ENCODE measurements around the gene POLG2. TPM values are rescaled to one million over a fixed set of nuclear protein-coding genes. Genes with fewer than 3 reads are reported as not detected.
"Not testable (repeated sequence)": the region's sequence is repeated elsewhere in the genome, so short reads cannot be mapped to it uniquely, and the experiment has no call there.

POLG2 gene
- total RNA-seq, 1 experiment from 2014 or later, result 28.9 TPM

DNA sequence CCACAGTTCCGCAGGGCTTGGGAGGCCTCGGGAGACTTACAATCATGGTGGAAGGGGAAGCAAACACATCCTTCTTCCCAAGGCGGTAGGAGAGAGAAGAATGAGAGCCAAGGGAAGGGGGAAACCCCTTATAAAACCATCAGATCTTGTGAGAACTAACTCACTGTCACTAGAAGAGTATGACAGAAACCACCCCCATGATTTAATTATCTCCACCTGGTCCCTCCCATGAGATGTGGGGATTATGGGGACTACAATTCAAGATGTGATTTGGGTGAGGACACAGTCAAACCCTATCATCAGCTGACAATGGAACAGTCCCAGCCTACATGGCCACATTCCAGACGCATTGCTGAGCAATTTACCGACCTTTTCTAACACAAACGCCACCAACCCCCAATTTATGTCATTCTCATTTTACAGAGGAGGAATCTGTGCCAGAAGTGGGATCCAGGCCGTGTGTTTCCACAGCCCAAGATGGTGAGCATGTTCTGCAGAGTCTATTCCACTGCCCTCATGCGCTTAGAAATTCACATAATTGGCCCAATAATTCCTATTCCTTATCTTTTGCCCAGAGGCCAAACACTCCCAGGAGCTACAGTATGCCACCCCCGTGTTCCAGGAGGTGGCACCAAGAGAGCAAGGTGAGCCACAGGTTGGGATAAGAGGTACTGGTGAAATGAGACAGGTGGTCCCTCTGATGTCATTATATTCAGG, 30.7 kb downstream of the POLG2 start:
- no peaks in the 10 kb centered on the region for H3K27me3 ChIP-seq (replicated peaks; ENCODE audit: control insufficient read depth, insufficient read depth, low read length)
- Mint-ChIP-seq H3K36me3 (ENCODE audit: insufficient read depth, unreplicated experiment) (no peaks in the 10 kb centered on the region), H3K4me3 (ENCODE audit: unreplicated experiment) (no peak overlapping the region), H3K9me3 (ENCODE audit: unreplicated experiment) (no peaks in the 10 kb centered on the region), H3K4me1 (ENCODE audit: low read depth, unreplicated experiment) (no peaks in the 10 kb centered on the region), H3K27me3 (ENCODE audit: insufficient read depth, unreplicated experiment) (no peaks in the 10 kb centered on the region), H3K27ac (ENCODE audit: unreplicated experiment) (no peak overlapping the region)
- BruUV-seq (replicated peaks), result no TSS peak
- ChIA-PET CTCF (no interaction called here), POLR2A (no interaction called here)
- H3K9me3 ChIP-seq, result no peaks in the 10 kb centered on the region
- H3K4me3 ChIP-seq (ENCODE audit: low read depth, low read length), result no peak overlapping the region
- intact Hi-C loops (cut with micrococcal nuclease; ENCODE audit: unreplicated experiment), result no loop called here
- H3K4me1 ChIP-seq, result 0 out of 2 replicates have a peak, but pooled peaks cover 9% of the 10 kb centered on the region
- TF ChIP-seq, protein P1, sequence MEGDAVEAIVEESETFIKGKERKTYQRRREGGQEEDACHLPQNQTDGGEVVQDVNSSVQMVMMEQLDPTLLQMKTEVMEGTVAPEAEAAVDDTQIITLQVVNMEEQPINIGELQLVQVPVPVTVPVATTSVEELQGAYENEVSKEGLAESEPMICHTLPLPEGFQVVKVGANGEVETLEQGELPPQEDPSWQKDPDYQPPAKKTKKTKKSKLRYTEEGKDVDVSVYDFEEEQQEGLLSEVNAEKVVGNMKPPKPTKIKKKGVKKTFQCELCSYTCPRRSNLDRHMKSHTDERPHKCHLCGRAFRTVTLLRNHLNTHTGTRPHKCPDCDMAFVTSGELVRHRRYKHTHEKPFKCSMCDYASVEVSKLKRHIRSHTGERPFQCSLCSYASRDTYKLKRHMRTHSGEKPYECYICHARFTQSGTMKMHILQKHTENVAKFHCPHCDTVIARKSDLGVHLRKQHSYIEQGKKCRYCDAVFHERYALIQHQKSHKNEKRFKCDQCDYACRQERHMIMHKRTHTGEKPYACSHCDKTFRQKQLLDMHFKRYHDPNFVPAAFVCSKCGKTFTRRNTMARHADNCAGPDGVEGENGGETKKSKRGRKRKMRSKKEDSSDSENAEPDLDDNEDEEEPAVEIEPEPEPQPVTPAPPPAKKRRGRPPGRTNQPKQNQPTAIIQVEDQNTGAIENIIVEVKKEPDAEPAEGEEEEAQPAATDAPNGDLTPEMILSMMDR (IDR thresholded peaks at IDR 0.05; ENCODE audit: insufficient read depth in 1 of 2, low read depth in 1 of 2, low read length in 1 of 2, severe bottlenecking in 1 of 2, unreplicated experiment in 1 of 2), result no peak
- no peaks in the 10 kb centered on the region for H3K36me3 ChIP-seq (ENCODE audit: control insufficient read depth, insufficient read depth, low read length)
- no peak for DNase-seq

DNA sequence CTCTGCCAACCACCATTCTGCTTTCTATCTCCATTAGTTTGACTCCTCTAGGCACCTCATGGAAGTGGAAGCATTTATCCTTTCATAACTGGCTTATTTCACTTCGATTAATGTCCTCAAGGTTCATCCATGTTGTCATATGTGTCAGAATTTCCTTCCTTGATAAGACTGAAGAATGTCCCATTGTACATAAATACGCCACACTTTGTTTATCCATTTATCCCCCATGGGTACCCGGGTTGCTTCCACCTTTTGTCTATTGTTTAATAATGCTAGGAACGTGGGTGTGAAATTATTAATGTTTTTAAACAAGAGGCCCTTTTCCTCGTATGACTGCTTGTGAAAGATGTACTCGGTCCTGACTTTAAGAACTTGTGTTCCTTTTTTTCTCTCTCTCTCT, 35.1 kb downstream of the POLG2 start:
- no peak overlapping the region for H3K4me3 ChIP-seq (ENCODE audit: low read depth, low read length)
- H3K27ac Mint-ChIP-seq (ENCODE audit: unreplicated experiment), result no peak overlapping the region
- no peaks in the 10 kb centered on the region for H3K27me3 Mint-ChIP-seq (ENCODE audit: insufficient read depth, unreplicated experiment)
- H3K4me1 Mint-ChIP-seq (ENCODE audit: low read depth, unreplicated experiment), result no peaks in the 10 kb centered on the region
- no peak overlapping the region for H3K4me3 Mint-ChIP-seq (ENCODE audit: unreplicated experiment)
- intact Hi-C loops (cut with micrococcal nuclease; ENCODE audit: unreplicated experiment), result no loop called here
- BruUV-seq (replicated peaks), result no TSS peak
- TF ChIP-seq, protein P1 (IDR thresholded peaks at IDR 0.05; ENCODE audit: insufficient read depth in 1 of 2, low read depth in 1 of 2, low read length in 1 of 2, severe bottlenecking in 1 of 2, unreplicated experiment in 1 of 2), result no peak
- no peak for DNase-seq
- H3K9me3 Mint-ChIP-seq (ENCODE audit: unreplicated experiment), result no peaks in the 10 kb centered on the region
- H3K27me3 ChIP-seq (replicated peaks; ENCODE audit: control insufficient read depth, insufficient read depth, low read length), result no peaks in the 10 kb centered on the region
- no peaks in the 10 kb centered on the region for H3K36me3 Mint-ChIP-seq (ENCODE audit: insufficient read depth, unreplicated experiment)
- 0 out of 2 replicates have a peak, but pooled peaks cover 9% of the 10 kb centered on the region for H3K4me1 ChIP-seq
- CTCF ChIA-PET, result no interaction called here
- H3K36me3 ChIP-seq (ENCODE audit: control insufficient read depth, insufficient read depth, low read length), result no peaks in the 10 kb centered on the region
- H3K9me3 ChIP-seq, result no peaks in the 10 kb centered on the region
- POLR2A ChIA-PET, result no interaction called here

DNA sequence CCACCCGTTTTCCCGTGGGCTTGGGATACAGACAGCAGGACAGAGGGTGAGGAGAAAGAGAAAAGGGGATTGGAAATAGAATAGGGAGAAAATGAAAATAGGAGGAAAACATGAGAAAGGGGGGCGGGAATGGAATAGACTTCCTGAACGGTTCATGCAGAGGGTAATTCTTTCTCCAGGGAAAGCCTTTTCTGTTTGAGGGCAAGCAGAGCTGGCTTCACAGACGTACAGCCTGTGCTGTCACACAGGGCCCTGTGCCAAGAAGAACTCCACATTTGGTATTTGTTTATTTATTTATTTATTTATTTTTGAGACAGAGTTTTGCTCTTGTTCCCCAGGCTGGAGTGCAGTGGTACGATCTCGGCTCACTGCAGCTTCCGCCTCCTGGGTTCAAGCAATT, 35.9 kb downstream of the POLG2 start:
- intact Hi-C loops (cut with micrococcal nuclease; ENCODE audit: unreplicated experiment), result no loop called here
- BruUV-seq (replicated peaks), result no TSS peak
- H3K36me3 Mint-ChIP-seq (ENCODE audit: insufficient read depth, unreplicated experiment), result no peaks in the 10 kb centered on the region
- no peak overlapping the region for H3K4me3 Mint-ChIP-seq (ENCODE audit: unreplicated experiment)
- no peak overlapping the region for H3K27ac Mint-ChIP-seq (ENCODE audit: unreplicated experiment)
- Histone ChIP-seq H3K4me1 (0 out of 2 replicates have a peak, but pooled peaks cover 3% of the 10 kb centered on the region), H3K9me3 (no peaks in the 10 kb centered on the region), H3K27me3 (replicated peaks; ENCODE audit: control insufficient read depth, insufficient read depth, low read length) (no peaks in the 10 kb centered on the region), H3K4me3 (ENCODE audit: low read depth, low read length) (no peak overlapping the region), H3K36me3 (ENCODE audit: control insufficient read depth, insufficient read depth, low read length) (no peaks in the 10 kb centered on the region)
- no peak for DNase-seq
- TF ChIP-seq, protein P1 (IDR thresholded peaks at IDR 0.05; ENCODE audit: insufficient read depth in 1 of 2, low read depth in 1 of 2, low read length in 1 of 2, severe bottlenecking in 1 of 2, unreplicated experiment in 1 of 2), result no peak
- no peaks in the 10 kb centered on the region for H3K27me3 Mint-ChIP-seq (ENCODE audit: insufficient read depth, unreplicated experiment)
- no peaks in the 10 kb centered on the region for H3K9me3 Mint-ChIP-seq (ENCODE audit: unreplicated experiment)
- POLR2A ChIA-PET, result no interaction called here
- CTCF ChIA-PET, result no interaction called here
- no peaks in the 10 kb centered on the region for H3K4me1 Mint-ChIP-seq (ENCODE audit: low read depth, unreplicated experiment)

DNA sequence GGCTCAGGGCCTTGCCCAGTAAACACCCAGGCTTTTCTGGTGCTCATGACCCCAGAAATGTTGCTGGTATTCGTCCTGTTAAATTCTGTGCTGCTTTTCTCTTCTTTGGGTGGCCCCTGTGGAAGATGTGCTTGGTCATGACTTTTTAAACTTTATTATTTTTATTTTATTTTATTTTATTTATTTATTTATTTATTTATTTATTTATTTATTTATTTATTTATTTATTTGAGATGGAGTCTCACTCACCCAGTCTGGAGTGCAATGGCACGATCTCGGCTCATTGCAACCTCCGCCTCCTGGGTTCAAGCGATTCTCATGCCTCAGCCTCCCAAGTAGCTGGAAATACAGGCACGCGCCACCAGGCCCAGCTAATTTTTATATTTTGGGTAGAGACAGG, 37.0 kb downstream of the POLG2 start:
- POLR2A ChIA-PET; H3K4me3 ChIP-seq (ENCODE audit: low read depth, low read length); H3K27ac Mint-ChIP-seq (ENCODE audit: unreplicated experiment); H3K4me1 ChIP-seq; H3K4me1 Mint-ChIP-seq (ENCODE audit: low read depth, unreplicated experiment); H3K27me3 Mint-ChIP-seq (ENCODE audit: insufficient read depth, unreplicated experiment); H3K9me3 Mint-ChIP-seq (ENCODE audit: unreplicated experiment); H3K27me3 ChIP-seq (replicated peaks; ENCODE audit: control insufficient read depth, insufficient read depth, low read length); H3K36me3 Mint-ChIP-seq (ENCODE audit: insufficient read depth, unreplicated experiment); H3K4me3 Mint-ChIP-seq (ENCODE audit: unreplicated experiment); intact Hi-C loops (cut with micrococcal nuclease; ENCODE audit: unreplicated experiment); DNase-seq; BruUV-seq (replicated peaks); H3K9me3 ChIP-seq; CTCF ChIA-PET; H3K36me3 ChIP-seq (ENCODE audit: control insufficient read depth, insufficient read depth, low read length): not testable (repeated sequence)
